ENCODE results near the gene MOB3B.

- TF ChIP-seq POLR2A (IDR thresholded peaks at IDR 0.05; ENCODE audit: low read length), result no peak
- no peak for TF ChIP-seq HMGXB4 (CRISPR knock-in tag; IDR thresholded peaks at IDR 0.05; ENCODE audit: borderline replicate concordance)
Observed at GRCh38 chr9:27359763-27360162, 169.9 kb downstream of the MOB3B start.
